Neuron (in vitro differentiated cells): Measurements from ENCODE around the gene PTPRN2.

Experiments used
- H2AFZ ChIP-seq: one replicate; pipeline ENCODE4 v1.6.1; 2013; ENCODE audit warnings: low read depth, mild to moderate bottlenecking, inconsistent platforms, low read length, moderate library complexity
- H3K27me3 ChIP-seq: one replicate; pipeline ENCODE4 v1.6.1; 2013; ENCODE audit warnings: low read length; ENCODE audit not compliant: insufficient read depth
- H3K36me3 ChIP-seq: one replicate; pipeline ENCODE4 v1.6.1; 2013; ENCODE audit warnings: low read length; ENCODE audit not compliant: insufficient read depth
- H3K4me1 ChIP-seq: one replicate; pipeline ENCODE4 v1.6.1; 2013; ENCODE audit warnings: low read length; ENCODE audit not compliant: insufficient read depth
- H3K4me3 ChIP-seq: 2 replicates; pipeline ENCODE4 v1.5.1; 2013; ENCODE audit warnings: mild to moderate bottlenecking, low read length, moderate library complexity
- H3K9me3 ChIP-seq: one replicate; pipeline ENCODE4 v1.6.1; 2013; ENCODE audit warnings: low read length

PTPRN2 gene

GRCh38 chr7:158267742-158268435 lies 319.7 kb downstream of the PTPRN2 start:
- Histone ChIP-seq H2AFZ (no peak overlapping the region), H3K36me3 (no peaks in the 10 kb centered on the region), H3K4me3 (no peak overlapping the region), H3K9me3 (no peaks in the 10 kb centered on the region), H3K4me1 (no peaks in the 10 kb centered on the region), H3K27me3 (no peaks in the 10 kb centered on the region)

DNA sequence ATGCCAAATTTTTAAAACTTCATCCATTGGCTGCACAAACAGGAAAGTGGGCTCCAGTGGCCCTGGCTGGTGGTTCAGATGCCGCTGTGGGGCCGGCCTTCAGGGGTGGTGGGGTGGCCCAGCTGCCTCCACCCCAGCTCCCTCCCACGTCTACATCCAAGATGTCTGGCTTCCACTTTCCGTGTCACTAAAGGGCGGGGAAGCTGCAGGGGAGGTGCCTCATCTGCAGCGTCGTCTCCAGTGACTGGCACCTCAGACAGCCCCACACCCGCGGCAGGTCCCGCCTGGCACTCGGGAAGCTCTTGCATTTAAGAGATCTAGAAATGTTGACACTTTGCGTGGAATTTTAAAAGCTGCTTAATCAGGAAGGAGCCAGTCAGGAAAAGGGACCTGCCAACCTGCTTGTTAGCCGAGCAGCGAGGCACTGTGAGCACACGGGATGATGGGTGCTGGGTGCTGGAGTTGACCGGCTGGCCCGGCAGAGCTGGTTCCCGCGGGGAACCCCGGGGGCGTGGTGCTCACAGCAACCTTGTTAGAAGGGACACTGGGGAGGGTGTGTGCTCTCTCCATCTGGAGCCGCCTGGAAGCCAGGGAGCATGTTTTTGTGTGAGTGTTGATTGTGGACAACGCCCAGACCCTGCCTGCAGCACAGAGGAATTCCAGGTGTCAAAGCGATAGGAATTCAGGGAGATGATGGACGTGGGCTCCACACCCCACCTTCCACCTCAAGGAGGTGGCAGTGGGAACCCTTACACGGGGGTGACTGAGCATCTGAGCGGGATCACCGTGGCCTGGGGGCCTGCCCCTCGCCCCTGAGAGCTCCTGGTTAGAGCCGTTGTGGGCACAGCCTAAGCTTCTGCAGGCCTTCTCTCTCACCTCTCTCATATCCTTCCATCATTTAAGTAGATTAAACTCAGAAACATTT lies 320.5 kb downstream of the PTPRN2 start:
- Histone ChIP-seq H2AFZ (no peak overlapping the region), H3K9me3 (no peaks in the 10 kb centered on the region), H3K36me3 (no peaks in the 10 kb centered on the region), H3K27me3 (no peaks in the 10 kb centered on the region), H3K4me3 (no peak overlapping the region), H3K4me1 (no peaks in the 10 kb centered on the region)

DNA sequence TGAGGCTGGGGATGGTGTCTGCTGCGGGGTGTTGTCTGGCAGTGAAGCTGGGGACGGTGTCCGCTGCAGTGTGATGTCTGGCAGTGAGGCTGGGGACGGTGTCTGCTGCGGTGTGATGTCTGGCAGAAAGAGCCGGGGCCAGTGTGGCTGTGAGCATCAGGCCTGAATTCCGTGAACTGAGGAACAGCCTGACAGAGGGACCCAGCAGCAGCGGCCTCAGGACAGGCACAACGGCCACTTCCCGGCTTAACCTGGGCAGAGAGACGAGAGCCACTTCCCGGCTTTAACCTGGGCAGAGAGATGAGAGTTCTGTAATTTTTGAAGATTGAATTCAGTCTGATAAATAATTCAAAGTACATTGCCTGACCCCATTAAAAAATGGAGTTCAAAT lies 321.2 kb downstream of the PTPRN2 start:
- H3K9me3 ChIP-seq, result no peaks in the 10 kb centered on the region
- no peak overlapping the region for H2AFZ ChIP-seq
- no peaks in the 10 kb centered on the region for H3K36me3 ChIP-seq
- H3K27me3 ChIP-seq, result no peaks in the 10 kb centered on the region
- no peaks in the 10 kb centered on the region for H3K4me1 ChIP-seq
- no peak overlapping the region for H3K4me3 ChIP-seq

DNA sequence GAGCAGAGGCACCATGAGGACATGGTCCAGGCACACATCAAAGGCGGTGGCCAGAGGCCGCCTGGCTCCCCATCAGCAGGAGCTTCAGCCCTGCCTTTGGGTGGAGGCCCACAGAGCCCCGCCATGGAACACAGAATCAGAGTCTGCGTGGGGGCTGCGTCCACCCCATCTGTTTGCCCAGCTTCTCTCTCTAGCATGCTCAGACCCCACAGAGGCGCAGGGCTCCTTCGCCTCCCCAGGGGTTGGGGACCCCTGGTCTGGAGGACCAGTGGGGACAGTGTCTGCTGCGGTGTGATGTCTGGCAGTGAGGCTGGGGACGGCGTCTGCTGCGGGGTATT lies 321.9 kb downstream of the PTPRN2 start:
- Histone ChIP-seq H3K4me1 (no peaks in the 10 kb centered on the region), H3K36me3 (no peaks in the 10 kb centered on the region), H2AFZ (no peak overlapping the region), H3K27me3 (no peaks in the 10 kb centered on the region), H3K9me3 (no peaks in the 10 kb centered on the region), H3K4me3 (no peak overlapping the region)

DNA sequence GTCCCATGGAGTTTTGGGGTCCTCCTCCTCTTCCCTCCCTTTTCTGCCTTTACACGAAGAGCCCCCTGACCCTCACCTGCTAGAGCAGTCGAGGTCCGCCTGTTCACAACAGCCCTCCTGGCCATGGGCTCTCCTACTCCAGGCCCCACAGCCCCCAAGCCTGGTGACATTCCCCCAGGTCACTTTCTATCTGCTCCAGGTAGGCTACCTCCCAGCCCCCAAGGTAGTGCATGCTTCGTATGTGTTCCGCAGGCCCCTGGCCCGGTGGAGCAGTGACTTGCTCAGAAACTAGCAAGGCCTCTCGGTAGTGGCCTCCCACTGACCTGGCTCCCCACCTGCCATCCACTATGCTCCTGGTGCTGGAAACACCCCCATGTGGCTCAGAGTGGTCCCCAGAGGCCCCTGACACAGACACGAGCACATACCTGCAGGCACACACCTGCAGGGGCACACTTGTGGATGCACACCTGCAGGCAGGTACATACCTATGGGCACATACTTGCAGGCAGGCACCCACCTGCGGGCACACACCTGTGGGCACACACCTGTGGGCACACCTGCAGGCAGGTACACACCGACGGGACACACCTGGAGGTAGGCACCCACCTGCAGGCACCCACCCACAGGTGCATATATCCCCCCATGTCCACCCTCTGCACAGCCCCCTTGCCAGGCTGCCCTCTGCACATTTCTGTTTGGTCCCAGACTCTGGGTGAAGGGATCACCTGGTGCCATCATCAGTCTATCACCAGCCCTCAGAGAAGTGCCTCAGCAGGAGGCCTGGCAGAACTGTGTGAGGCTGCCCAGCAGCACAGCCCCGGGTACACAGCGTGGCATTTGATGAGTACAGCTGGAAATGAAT lies 322.5 kb downstream of the PTPRN2 start:
- Histone ChIP-seq H3K9me3 (no peaks in the 10 kb centered on the region), H3K36me3 (no peaks in the 10 kb centered on the region), H3K27me3 (no peaks in the 10 kb centered on the region), H2AFZ (no peak overlapping the region), H3K4me3 (no peak overlapping the region), H3K4me1 (no peaks in the 10 kb centered on the region)

- no peaks in the 10 kb centered on the region for H3K9me3 ChIP-seq
Observed at GRCh38 chr7:158263964-158264748, 323.5 kb downstream of the PTPRN2 start.

GRCh38 chr7:158263110-158263963 lies 324.3 kb downstream of the PTPRN2 start:
- Histone ChIP-seq H3K27me3 (no peaks in the 10 kb centered on the region), H2AFZ (no peak overlapping the region), H3K9me3 (no peaks in the 10 kb centered on the region), H3K36me3 (no peaks in the 10 kb centered on the region), H3K4me1 (no peaks in the 10 kb centered on the region), H3K4me3 (no peak overlapping the region)

More at GRCh38 chr7:158263964-158264748, 323.5 kb downstream of the PTPRN2 start:
- Histone ChIP-seq H2AFZ (no peak overlapping the region), H3K36me3 (no peaks in the 10 kb centered on the region), H3K4me1 (no peaks in the 10 kb centered on the region), H3K27me3 (no peaks in the 10 kb centered on the region), H3K4me3 (no peak overlapping the region)

DNA sequence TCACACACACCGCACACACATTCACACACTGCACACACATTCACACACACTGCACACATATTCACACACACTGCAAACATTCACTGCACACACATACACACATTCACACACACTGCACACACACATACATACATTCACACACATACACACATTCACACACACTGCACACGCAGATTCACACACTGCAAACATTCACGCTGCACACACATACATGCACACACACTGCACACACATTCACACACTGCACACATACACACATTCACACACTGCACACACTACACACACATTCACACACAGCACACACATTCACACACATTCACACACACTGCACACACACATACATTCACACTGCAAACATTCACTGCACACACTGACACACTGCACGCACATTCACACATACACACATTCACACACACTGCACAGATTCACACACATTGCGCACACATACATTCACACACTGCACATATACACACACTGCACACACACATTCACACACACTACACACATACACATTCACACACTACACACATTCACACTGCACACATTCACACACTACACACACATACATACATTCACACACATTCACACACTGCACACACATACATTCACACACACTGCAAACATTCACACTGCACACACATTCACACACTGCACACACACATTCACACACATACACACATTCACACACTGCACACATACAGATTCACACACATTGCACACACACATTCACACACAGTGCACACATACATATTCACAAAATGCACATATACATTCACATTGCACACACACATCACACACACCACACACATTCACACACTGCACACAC lies 325.1 kb downstream of the PTPRN2 start:
- Histone ChIP-seq H3K4me1 (no peaks in the 10 kb centered on the region), H3K27me3 (no peaks in the 10 kb centered on the region), H3K36me3 (no peaks in the 10 kb centered on the region), H2AFZ (no peak overlapping the region), H3K4me3 (no peak overlapping the region), H3K9me3 (peaks cover 2% of the 10 kb centered on the region)

- H3K4me3 ChIP-seq, result no peak overlapping the region
- H2AFZ ChIP-seq, result no peak overlapping the region
- H3K9me3 ChIP-seq, result peaks cover 2% of the 10 kb centered on the region
- H3K4me1 ChIP-seq, result no peaks in the 10 kb centered on the region
- H3K27me3 ChIP-seq, result no peaks in the 10 kb centered on the region
- H3K36me3 ChIP-seq, result no peaks in the 10 kb centered on the region
Observed at GRCh38 chr7:158261362-158262235, 326.0 kb downstream of the PTPRN2 start.

DNA sequence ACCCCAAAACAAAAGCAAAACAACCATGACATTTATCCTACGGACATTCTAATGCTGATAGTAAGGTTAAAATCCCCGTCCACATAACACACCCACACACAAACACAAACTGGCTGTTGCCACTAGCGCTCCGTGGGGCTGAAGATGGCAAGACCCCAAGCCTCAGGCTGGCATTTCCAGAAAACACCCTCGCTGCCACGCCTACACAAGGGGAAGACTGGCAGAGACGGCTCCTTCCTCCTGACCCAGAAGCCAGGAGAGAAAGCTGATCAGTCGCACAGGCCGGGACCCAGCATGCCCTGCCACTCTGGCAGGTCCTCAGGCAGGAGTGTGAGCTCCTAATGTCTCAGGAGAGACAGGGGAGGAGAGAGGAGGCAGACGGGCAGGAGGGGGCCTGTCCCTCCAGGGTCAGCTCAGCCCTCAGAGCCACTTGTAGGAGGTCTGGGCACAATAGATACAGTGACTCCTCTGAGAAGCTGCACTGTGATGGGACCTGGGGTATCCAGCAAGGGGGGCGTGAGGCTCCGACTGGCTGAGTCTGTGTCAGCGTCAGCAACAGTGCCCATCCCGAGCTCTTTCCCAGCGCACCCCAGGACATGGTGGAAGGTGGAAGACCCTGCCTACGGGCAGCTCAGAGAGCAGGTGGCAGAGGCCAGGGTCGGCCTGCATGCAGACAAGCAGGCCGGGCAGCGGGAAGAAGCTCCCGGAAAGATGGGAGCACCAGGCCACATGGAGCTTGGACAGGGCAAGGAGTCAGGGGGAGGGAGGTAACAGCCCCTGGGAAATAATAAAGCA lies 326.9 kb downstream of the PTPRN2 start:
- no peak overlapping the region for H3K4me3 ChIP-seq
- no peaks in the 10 kb centered on the region for H3K27me3 ChIP-seq
- H2AFZ ChIP-seq, result no peak overlapping the region
- no peaks in the 10 kb centered on the region for H3K4me1 ChIP-seq
- H3K36me3 ChIP-seq, result no peaks in the 10 kb centered on the region
- peaks cover 2% of the 10 kb centered on the region for H3K9me3 ChIP-seq
